Colonic mucosa (tissue), 4 donors: ENCODE data around the gene OR6N1. TPM values are rescaled to one million over a fixed set of nuclear protein-coding genes. Genes with fewer than 3 reads are reported as not detected.

ENCODE experiments used
- DNase-seq: peaks from one replicate; pipeline ENCODE4 v3.0.0-alpha.2; 2020
- H3K27ac ChIP-seq: fragments of 200-600 bp; one replicate; pipeline ENCODE4 v1.8.0; 2021
- H3K27me3 ChIP-seq: fragments of 200-600 bp; one replicate; pipeline ENCODE4 v1.8.0; 2021
- H3K36me3 ChIP-seq: fragments of 200-600 bp; one replicate; pipeline ENCODE4 v1.8.0; 2021
- H3K4me1 ChIP-seq: fragments of 200-600 bp; one replicate; pipeline ENCODE4 v1.8.0; 2021; ENCODE audit warnings: mild to moderate bottlenecking
- H3K4me3 ChIP-seq: fragments of 200-600 bp; one replicate; pipeline ENCODE4 v1.8.0; 2021
- H3K9ac ChIP-seq, 2 donors: one replicate each; pipeline ENCODE4 v1.7.0; 2013; ENCODE audit warnings: control low read depth in 2 of 2, low read depth in 2 of 2, low read length in 2 of 2
- H3K9me3 ChIP-seq: fragments of 200-600 bp; one replicate; pipeline ENCODE4 v1.8.0; 2021
- intact Hi-C: fragments of 100-400 bp; cut with DNase I; formaldehyde crosslinking; loops from one replicate; pipeline ENCODE4 v1.14.1; 2022
- total RNA-seq, 2 donors: library from RNA; stranded (reverse); fragmentation: NEBNext Ultra II Directional in 1 of 2; extraction: Animal tissue kit (Norgen Biotek cat#: 25700) in 1 of 2; gene quantifications; one replicate each; pipeline ENCODE4 v1.2.1, GENCODE V29; 2021
- TF ChIP-seq, protein P1 (sequence below): fragments of 200-600 bp; IDR thresholded peaks from one replicate; pipeline ENCODE4 v1.8.0; 2022; ENCODE audit warnings: antibody characterized with exemption, mild to moderate bottlenecking
- donor health status: healthy.
- donor health status: DM: no; HTN: no; CAD: no.
- donor health status: DM: no; HTN: no; CAD: no.

The OR6N1 gene
- total RNA-seq, 2 donors from 2014 or later: not detected

GRCh38 chr1:158814970-158815369 lies 43.0 kb upstream of the OR6N1 start:
- TF ChIP-seq, protein P1, sequence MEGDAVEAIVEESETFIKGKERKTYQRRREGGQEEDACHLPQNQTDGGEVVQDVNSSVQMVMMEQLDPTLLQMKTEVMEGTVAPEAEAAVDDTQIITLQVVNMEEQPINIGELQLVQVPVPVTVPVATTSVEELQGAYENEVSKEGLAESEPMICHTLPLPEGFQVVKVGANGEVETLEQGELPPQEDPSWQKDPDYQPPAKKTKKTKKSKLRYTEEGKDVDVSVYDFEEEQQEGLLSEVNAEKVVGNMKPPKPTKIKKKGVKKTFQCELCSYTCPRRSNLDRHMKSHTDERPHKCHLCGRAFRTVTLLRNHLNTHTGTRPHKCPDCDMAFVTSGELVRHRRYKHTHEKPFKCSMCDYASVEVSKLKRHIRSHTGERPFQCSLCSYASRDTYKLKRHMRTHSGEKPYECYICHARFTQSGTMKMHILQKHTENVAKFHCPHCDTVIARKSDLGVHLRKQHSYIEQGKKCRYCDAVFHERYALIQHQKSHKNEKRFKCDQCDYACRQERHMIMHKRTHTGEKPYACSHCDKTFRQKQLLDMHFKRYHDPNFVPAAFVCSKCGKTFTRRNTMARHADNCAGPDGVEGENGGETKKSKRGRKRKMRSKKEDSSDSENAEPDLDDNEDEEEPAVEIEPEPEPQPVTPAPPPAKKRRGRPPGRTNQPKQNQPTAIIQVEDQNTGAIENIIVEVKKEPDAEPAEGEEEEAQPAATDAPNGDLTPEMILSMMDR: no peak
- no peaks in the 10 kb centered on the region for H3K27me3 ChIP-seq
- no peaks in the 10 kb centered on the region for H3K36me3 ChIP-seq
- no peak for DNase-seq
- no peaks in the 10 kb centered on the region for H3K4me1 ChIP-seq
- intact Hi-C loops: no loop called here
- no peak overlapping the region for H3K27ac ChIP-seq
- H3K9ac ChIP-seq: no peak overlapping the region
- H3K9me3 ChIP-seq: no peaks in the 10 kb centered on the region
- H3K4me3 ChIP-seq: no peak overlapping the region

DNA sequence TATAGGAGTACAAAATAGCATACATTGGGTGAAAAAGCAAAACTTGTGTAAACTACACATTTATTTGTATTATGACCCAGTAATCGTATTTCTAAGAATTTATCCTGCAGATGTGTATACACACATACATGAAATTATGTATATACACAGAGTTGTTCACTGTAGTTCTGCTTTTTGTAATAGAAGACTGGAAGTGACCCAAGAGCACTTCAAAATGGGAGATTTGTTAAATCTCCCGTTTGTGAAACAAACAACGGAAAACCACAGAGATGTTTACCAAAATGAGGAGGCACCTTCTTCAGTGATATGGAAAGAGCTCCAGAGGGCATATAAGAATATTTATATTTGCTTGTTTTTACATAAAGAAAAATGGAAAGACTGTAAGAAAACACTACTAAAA lies 41.2 kb upstream of the OR6N1 start:
- DNase-seq: no peak

DNA sequence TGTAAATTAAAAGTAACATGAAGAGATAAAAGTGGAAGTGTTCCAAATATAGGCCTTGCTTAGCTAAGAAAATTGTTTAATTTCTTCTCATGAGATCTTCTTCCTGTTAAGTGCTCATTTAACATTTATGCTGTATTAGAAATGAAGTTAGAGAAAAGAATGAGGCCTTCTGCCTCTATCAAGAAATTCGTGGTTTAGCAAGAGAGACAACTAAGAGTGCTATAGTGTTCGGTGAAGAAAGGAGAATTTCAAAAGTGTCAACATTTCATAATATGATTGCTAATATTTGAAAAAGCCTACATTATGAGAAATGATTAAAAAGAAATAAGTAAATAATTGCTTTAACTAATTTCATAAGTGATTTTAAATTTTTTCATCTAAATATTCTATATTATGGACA lies 40.3 kb upstream of the OR6N1 start:
- DNase-seq: no peak
- H3K9me3 ChIP-seq: no peaks in the 10 kb centered on the region

More for the DNA sequence above, 41.2 kb upstream of the OR6N1 start:
- Histone ChIP-seq H3K9ac (no peak overlapping the region), H3K36me3 (no peaks in the 10 kb centered on the region), H3K27me3 (no peaks in the 10 kb centered on the region), H3K4me3 (no peak overlapping the region), H3K27ac (no peak overlapping the region), H3K9me3 (no peaks in the 10 kb centered on the region), H3K4me1 (no peaks in the 10 kb centered on the region)
- intact Hi-C loops: no loop called here
- TF ChIP-seq, protein P1: no peak

GRCh38 chr1:158810311-158810710 lies 38.3 kb upstream of the OR6N1 start:
- intact Hi-C loops: no loop called here
- H3K4me3 ChIP-seq: no peak overlapping the region
- TF ChIP-seq, protein P1: no peak
- H3K9me3 ChIP-seq: no peaks in the 10 kb centered on the region
- no peaks in the 10 kb centered on the region for H3K36me3 ChIP-seq
- H3K27ac ChIP-seq: no peak overlapping the region
- H3K9ac ChIP-seq: no peak overlapping the region
- no peaks in the 10 kb centered on the region for H3K27me3 ChIP-seq
- DNase-seq: no peak
- H3K4me1 ChIP-seq: no peaks in the 10 kb centered on the region

More for the DNA sequence above, 40.3 kb upstream of the OR6N1 start:
- Histone ChIP-seq H3K36me3 (no peaks in the 10 kb centered on the region), H3K27ac (no peak overlapping the region), H3K9ac (no peak overlapping the region), H3K4me1 (no peaks in the 10 kb centered on the region), H3K4me3 (no peak overlapping the region), H3K27me3 (no peaks in the 10 kb centered on the region)
- TF ChIP-seq, protein P1: no peak
- intact Hi-C loops: no loop called here

DNA sequence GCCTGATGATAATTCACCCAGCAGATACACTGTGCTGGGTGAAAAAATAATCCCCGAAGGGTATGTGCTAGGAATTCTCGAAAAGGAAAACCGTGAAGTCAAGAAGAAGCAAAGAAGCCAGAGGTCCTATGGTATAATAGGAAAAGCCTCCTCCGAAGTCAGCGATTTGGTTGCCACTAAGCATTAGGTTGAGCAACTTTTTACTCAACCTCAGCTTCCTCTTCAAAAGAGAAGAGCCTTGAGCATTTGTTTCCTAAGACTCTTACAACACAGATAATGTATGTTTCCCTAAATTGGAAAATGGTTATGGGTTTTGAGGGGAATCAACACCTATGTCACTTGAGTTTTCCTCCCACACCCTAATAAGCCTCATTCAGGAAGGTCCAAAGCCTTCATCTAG lies 37.9 kb upstream of the OR6N1 start:
- DNase-seq: no peak
- intact Hi-C loops: no loop called here
- Histone ChIP-seq H3K9me3 (no peaks in the 10 kb centered on the region), H3K9ac (no peak overlapping the region), H3K27me3 (no peaks in the 10 kb centered on the region), H3K4me3 (no peak overlapping the region), H3K4me1 (no peaks in the 10 kb centered on the region), H3K36me3 (no peaks in the 10 kb centered on the region), H3K27ac (no peak overlapping the region)
- TF ChIP-seq, protein P1: no peak

DNA sequence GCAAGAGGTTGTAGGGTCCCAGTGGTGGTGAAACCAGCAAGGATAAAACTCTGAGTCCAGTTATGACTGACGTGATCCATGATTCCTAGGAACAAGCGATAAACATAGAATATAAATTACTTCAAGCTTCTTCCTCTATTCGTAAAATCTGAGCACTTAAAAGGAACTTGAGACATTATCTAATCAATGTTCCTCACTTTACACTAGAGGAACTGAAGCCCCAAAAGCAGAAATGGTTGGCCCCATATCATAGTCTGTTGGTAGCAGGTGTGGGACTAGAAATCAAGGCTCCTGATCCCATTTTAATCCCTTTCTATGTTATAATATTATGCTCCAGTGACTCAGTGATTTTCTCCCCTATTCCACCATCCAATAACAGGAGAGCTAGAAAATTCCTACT lies 37.3 kb upstream of the OR6N1 start:
- no peaks in the 10 kb centered on the region for H3K9me3 ChIP-seq
- no peak overlapping the region for H3K27ac ChIP-seq
- no peak for DNase-seq
- H3K4me1 ChIP-seq: no peaks in the 10 kb centered on the region
- no peak overlapping the region for H3K9ac ChIP-seq
- no peaks in the 10 kb centered on the region for H3K27me3 ChIP-seq
- TF ChIP-seq, protein P1: no peak
- H3K36me3 ChIP-seq: no peaks in the 10 kb centered on the region
- intact Hi-C loops: no loop called here
- H3K4me3 ChIP-seq: no peak overlapping the region
